ENCODE data around the gene SUSD4. TPM values are rescaled to one million over a fixed set of nuclear protein-coding genes. Genes with fewer than 3 reads are reported as not detected.

SUSD4 gene
- total and polyA plus RNA-seq, 7 experiments from 2014 or later: 0.10 to 21.5 (median 7.7) TPM

DNA sequence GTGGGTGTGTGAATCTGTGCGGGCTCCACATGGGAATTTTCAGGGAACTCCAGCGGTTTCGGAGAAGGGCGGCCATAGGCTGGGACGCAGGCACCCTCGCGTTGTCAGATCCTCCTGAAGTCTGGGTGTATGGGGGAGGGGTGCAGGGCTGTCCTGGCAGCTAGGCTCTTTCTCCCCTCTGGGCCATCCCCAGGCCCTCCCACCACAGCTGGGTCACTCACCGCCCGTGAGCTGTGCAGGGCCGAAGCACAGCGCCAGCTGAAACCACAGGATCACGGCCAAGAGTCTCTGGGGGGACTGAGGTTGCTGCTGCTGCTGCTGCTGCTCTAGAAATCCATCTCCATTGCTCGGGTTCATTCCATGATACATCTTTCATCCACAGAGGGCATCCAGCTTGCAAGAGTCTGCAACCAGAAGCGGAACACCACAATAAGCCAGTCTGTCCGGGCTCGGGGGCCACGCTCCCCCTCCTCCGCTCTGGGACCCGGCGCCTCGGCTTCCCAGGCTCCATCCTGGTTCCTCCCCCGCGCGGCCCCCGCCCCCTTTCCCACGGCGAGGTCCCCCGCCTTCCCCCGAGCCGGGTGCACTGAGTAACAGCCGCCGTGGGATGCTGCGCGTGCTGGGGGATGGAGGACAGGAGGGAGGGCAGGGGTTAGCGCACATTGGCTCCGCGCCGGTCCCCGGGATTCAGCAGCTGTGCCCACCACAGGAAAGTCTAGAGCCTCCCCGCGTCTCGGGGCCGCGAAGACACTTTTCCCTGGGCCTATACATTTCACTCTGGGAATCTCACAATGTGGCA, 720 bp downstream of the SUSD4 start:
- Histone ChIP-seq H3K36me3 (ENCODE audit: control insufficient read depth in 2 of 3, insufficient read depth in 3 of 3, low read length in 3 of 3) (no peaks in the 10 kb centered on the region), H3K4me1 (ENCODE audit: control insufficient read depth in 2 of 2, insufficient read depth in 2 of 2, low read length in 2 of 2) (no peaks in the 10 kb centered on the region), H3K27ac (ENCODE audit: low read depth, low read length) (peak overlapping the region; percentile 44), H3K4me3 (ENCODE audit: low read length) (peak overlapping the region; percentile 83), H3K27me3 (ENCODE audit: control insufficient read depth in 2 of 2, insufficient read depth in 2 of 2, low read length in 2 of 2) (no peaks in the 10 kb centered on the region), H3K9me3 (ENCODE audit: control insufficient read depth in 2 of 3, low read length in 3 of 3) (no peaks in the 10 kb centered on the region)
- ChIA-PET POLR2A (interaction anchor here (0.6 to 1.4 kb wide), 7 partner anchors 8 to 747 kb away, joined by 3 to 5 read pairs (median 3); no protein-coding TSS in a partner anchor), CTCF (interaction anchor here (0.6 to 8.6 kb wide), 4 partner anchors 157 to 273 kb away, joined by 3 to 79 read pairs (median 4); partner anchors contain the start of gene TLR5)
- H3K9me3 Mint-ChIP-seq: peaks cover 0 to 2% (median 0%) of the 10 kb centered on the region in 11 donors
- H3K27me3 Mint-ChIP-seq: peaks cover 0 to 69% (median 0%) of the 10 kb centered on the region in 5 donors
- H3K27ac Mint-ChIP-seq: peak overlapping the region in 8 of 9 donors; percentile 61 to 91 (median 72)
- DNase-seq (peak in 8 of 9 donors; percentile 10 to 51 (median 23)), ATAC-seq (peak; percentile 21)
- intact Hi-C loops (cut with micrococcal nuclease): loop anchor here (5.0 to 10.0 kb wide), 4 partner anchors 131 to 748 kb away; partner anchors contain the start of genes MIA3 (in 1 of the 2) and TLR5 (in 1 of the 2)
- peaks cover 7 to 32% (median 27%) of the 10 kb centered on the region in 7 donors for H3K4me1 Mint-ChIP-seq
- H3K36me3 Mint-ChIP-seq: no peaks in the 10 kb centered on the region
- H3K4me3 Mint-ChIP-seq: peak overlapping the region; percentile 83 to 96 (median 94)

DNA sequence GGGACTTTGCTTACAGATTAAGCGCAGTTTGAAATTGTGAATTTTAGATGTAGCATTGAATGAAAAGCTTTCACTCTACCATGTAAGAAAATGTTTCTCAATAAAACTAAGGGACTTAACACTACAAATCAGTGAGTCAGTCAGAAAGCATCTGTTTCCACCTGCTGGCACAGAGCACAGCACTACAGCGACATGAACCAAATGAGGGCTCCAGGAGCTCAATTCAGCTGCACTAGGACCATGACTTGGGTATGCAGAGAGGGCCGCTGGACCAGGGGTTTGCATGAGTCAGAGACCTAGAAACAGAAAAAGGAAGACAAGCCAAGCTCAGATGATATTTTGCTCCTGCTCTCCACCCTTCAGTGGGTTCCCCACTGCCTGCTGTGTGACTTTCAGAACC, 5.2 kb downstream of the SUSD4 start:
- Mint-ChIP-seq H3K27me3 (peaks cover 0 to 49% (median 0%) of the 10 kb centered on the region in 5 donors), H3K4me1 (peaks cover 7 to 42% (median 28%) of the 10 kb centered on the region in 7 donors), H3K36me3 (peaks cover 0 to 10% (median 0%) of the 10 kb centered on the region in 5 donors), H3K9me3 (no peaks in the 10 kb centered on the region), H3K27ac (peak overlapping the region in 3 of 9 donors; percentile 14 to 29 (median 18)), H3K4me3 (peak overlapping the region in 1 of 10 donors; percentile 21)
- CTCF ChIA-PET: interaction anchor here (0.5 to 8.6 kb wide), 6 partner anchors 15 to 643 kb away, joined by 3 to 79 read pairs (median 4); partner anchors contain the start of gene TLR5
- H3K4me3 ChIP-seq (ENCODE audit: low read length): no peak overlapping the region
- H3K9me3 ChIP-seq (ENCODE audit: control insufficient read depth in 2 of 3, low read length in 3 of 3): no peaks in the 10 kb centered on the region
- intact Hi-C loops (cut with micrococcal nuclease): loop anchor here in 1 of 2 donors (1.0 kb wide), 1 partner anchor 226 kb away; no protein-coding TSS in a partner anchor
- H3K4me1 ChIP-seq (ENCODE audit: control insufficient read depth in 2 of 2, insufficient read depth in 2 of 2, low read length in 2 of 2): no peaks in the 10 kb centered on the region
- POLR2A ChIA-PET: interaction anchor here (0.7 to 1.6 kb wide), 2 partner anchors 9 to 18 kb away, joined by 3 to 4 read pairs; no protein-coding TSS in a partner anchor
- ATAC-seq (peak; percentile 52), DNase-seq (peak in 1 of 9 donors; percentile 17)
- no peaks in the 10 kb centered on the region for H3K36me3 ChIP-seq (ENCODE audit: control insufficient read depth in 2 of 3, insufficient read depth in 3 of 3, low read length in 3 of 3)
- H3K27me3 ChIP-seq (ENCODE audit: control insufficient read depth in 2 of 2, insufficient read depth in 2 of 2, low read length in 2 of 2): no peaks in the 10 kb centered on the region
- no peak overlapping the region for H3K27ac ChIP-seq (ENCODE audit: low read depth, low read length)

DNA sequence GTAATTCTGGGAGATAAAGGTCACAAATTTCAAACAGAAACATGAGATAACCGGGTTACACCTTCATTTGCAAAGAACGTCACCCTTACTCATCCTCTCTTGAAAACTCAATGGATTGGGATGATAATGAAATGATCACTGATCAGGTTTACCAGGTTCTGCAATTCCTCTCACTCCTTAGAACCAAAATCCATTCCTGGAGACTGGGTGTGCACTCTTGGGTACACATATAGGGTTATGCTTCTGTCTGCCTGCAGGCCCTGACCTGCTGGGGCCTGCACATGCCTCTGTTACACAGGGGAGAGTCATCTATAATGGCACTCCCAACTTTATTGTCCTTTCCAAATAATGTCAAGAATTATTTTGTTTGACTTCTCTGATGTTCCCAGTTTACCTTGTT, 8.3 kb downstream of the SUSD4 start:
- Mint-ChIP-seq H3K9me3 (no peaks in the 10 kb centered on the region), H3K27me3 (peaks cover 0 to 24% (median 0%) of the 10 kb centered on the region in 5 donors), H3K4me1 (peaks cover 0 to 22% (median 2%) of the 10 kb centered on the region in 7 donors), H3K36me3 (peaks cover 0 to 10% (median 0%) of the 10 kb centered on the region in 5 donors), H3K27ac (no peak overlapping the region), H3K4me3 (no peak overlapping the region)
- Histone ChIP-seq H3K9me3 (ENCODE audit: control insufficient read depth in 2 of 3, low read length in 3 of 3) (no peaks in the 10 kb centered on the region), H3K27ac (ENCODE audit: low read depth, low read length) (no peak overlapping the region), H3K36me3 (ENCODE audit: control insufficient read depth in 2 of 3, insufficient read depth in 3 of 3, low read length in 3 of 3) (no peaks in the 10 kb centered on the region), H3K27me3 (ENCODE audit: control insufficient read depth in 2 of 2, insufficient read depth in 2 of 2, low read length in 2 of 2) (no peaks in the 10 kb centered on the region), H3K4me1 (ENCODE audit: control insufficient read depth in 2 of 2, insufficient read depth in 2 of 2, low read length in 2 of 2) (no peaks in the 10 kb centered on the region), H3K4me3 (ENCODE audit: low read length) (no peak overlapping the region)
- intact Hi-C loops (cut with micrococcal nuclease): no loop called here
- CTCF ChIA-PET: interaction anchor here (0.7 kb wide), 1 partner anchor 206 kb away, joined by 3 read pairs; no protein-coding TSS in a partner anchor
- POLR2A ChIA-PET: interaction anchor here (0.7 to 1.5 kb wide), 2 partner anchors 8 to 176 kb away, joined by 3 to 5 read pairs; partner anchors contain the start of gene SUSD4
- ATAC-seq (no peak), DNase-seq (no peak)

DNA sequence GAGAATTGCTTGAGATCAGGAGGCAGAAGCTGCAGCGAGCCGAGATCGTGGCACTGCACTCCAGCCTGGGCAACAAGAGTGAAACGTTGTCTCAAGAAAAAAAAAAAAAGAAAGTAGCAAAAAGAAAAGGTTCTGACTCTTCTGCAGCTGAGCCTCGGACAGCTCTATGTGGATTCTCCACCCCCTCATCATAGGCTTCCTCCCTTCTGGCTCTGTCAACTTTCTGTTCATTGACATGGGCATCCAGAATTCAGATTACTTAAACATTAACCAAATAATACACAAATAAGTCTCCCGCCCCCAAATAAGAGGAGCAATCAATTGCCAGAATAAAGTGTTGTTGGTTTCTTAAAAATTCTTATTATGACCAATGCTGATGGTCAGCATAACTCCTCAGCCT, 10.0 kb downstream of the SUSD4 start:
- H3K27me3 ChIP-seq (ENCODE audit: control insufficient read depth in 2 of 2, insufficient read depth in 2 of 2, low read length in 2 of 2): no peaks in the 10 kb centered on the region
- no peak overlapping the region for H3K4me3 ChIP-seq (ENCODE audit: low read length)
- no peak for DNase-seq
- CTCF ChIA-PET: interaction anchor here (0.6 to 0.7 kb wide), 2 partner anchors 155 to 197 kb away, joined by 3 to 4 read pairs; no protein-coding TSS in a partner anchor
- H3K27me3 Mint-ChIP-seq: peaks cover 0 to 7% (median 0%) of the 10 kb centered on the region in 5 donors
- no peaks in the 10 kb centered on the region for H3K4me1 ChIP-seq (ENCODE audit: control insufficient read depth in 2 of 2, insufficient read depth in 2 of 2, low read length in 2 of 2)
- intact Hi-C loops (cut with micrococcal nuclease): no loop called here
- H3K4me1 Mint-ChIP-seq: peaks cover 0 to 21% (median 7%) of the 10 kb centered on the region in 7 donors
- H3K9me3 Mint-ChIP-seq: no peaks in the 10 kb centered on the region
- POLR2A ChIA-PET: interaction anchor here (1.5 kb wide), 1 partner anchor 177 kb away, joined by 3 read pairs; no protein-coding TSS in a partner anchor
- no peak overlapping the region for H3K27ac Mint-ChIP-seq
- H3K9me3 ChIP-seq (ENCODE audit: control insufficient read depth in 2 of 3, low read length in 3 of 3): no peaks in the 10 kb centered on the region
- peaks cover 0 to 10% (median 0%) of the 10 kb centered on the region in 5 donors for H3K36me3 Mint-ChIP-seq
- no peak for ATAC-seq
- no peak overlapping the region for H3K27ac ChIP-seq (ENCODE audit: low read depth, low read length)
- H3K36me3 ChIP-seq (ENCODE audit: control insufficient read depth in 2 of 3, insufficient read depth in 3 of 3, low read length in 3 of 3): no peaks in the 10 kb centered on the region
- H3K4me3 Mint-ChIP-seq: no peak overlapping the region

DNA sequence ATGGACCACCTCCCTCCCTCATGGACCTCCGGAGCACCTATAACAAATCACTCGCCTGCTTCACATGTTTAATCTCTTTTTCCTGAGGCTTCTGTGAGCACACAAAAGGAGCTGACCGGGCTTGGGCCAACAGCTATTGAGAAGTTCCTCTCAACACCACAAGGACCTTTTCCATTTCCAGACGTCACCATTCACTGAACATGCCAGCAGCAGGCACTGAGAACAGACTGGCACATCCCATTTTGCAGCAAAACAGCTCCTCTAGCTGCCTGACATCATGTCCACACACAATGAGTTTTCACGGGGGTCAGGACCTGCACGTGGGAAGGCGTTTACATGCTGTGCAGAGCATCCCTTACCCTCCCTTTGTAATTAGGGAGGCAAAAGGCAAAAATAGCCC, 11.0 kb downstream of the SUSD4 start:
- H3K4me1 ChIP-seq (ENCODE audit: control insufficient read depth in 2 of 2, insufficient read depth in 2 of 2, low read length in 2 of 2): peaks cover 0 to 5% of the 10 kb centered on the region in 2 donors
- no peak for ATAC-seq
- H3K36me3 Mint-ChIP-seq: peaks cover 0 to 10% (median 0%) of the 10 kb centered on the region in 5 donors
- no peaks in the 10 kb centered on the region for H3K9me3 ChIP-seq (ENCODE audit: control insufficient read depth in 2 of 3, low read length in 3 of 3)
- DNase-seq: no peak
- intact Hi-C loops (cut with micrococcal nuclease): no loop called here
- no peaks in the 10 kb centered on the region for H3K9me3 Mint-ChIP-seq
- ChIA-PET CTCF (no interaction called here), POLR2A (interaction anchor here (0.6 kb wide), 1 partner anchor 167 kb away, joined by 6 read pairs; no protein-coding TSS in a partner anchor)
- peaks cover 2 to 27% (median 16%) of the 10 kb centered on the region in 7 donors for H3K4me1 Mint-ChIP-seq
- no peak overlapping the region for H3K27ac ChIP-seq (ENCODE audit: low read depth, low read length)
- no peaks in the 10 kb centered on the region for H3K36me3 ChIP-seq (ENCODE audit: control insufficient read depth in 2 of 3, insufficient read depth in 3 of 3, low read length in 3 of 3)
- no peak overlapping the region for H3K4me3 ChIP-seq (ENCODE audit: low read length)
- no peak overlapping the region for H3K27ac Mint-ChIP-seq
- H3K4me3 Mint-ChIP-seq: no peak overlapping the region
- H3K27me3 ChIP-seq (ENCODE audit: control insufficient read depth in 2 of 2, insufficient read depth in 2 of 2, low read length in 2 of 2): no peaks in the 10 kb centered on the region
- H3K27me3 Mint-ChIP-seq: peaks cover 0 to 4% (median 0%) of the 10 kb centered on the region in 5 donors

DNA sequence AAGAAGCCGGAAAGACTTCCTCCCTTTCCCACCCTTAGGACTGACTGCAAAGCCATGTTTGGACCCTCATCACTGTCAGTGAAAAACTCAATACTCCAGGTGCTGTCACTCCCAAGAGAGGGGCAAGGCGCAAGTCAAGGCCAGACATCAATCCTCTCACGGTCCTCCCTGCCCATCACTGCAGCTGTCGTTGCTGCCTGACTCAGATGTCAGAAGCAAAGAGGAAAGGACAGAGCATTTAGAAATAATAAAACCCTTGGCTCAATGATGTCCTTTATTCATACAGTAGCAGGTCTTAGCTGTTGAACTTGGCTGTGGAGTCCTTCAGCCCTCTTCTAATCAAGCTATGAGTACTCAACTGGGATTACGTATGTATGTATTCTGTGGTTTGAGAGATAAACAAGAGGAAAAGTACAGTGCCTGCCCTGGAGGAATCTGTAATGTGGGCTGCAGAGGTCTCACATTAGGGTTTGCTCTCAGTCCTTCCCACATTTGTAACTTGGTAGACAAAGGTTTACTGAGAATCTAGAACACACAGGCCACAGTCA, 13.5 kb downstream of the SUSD4 start:
- Histone ChIP-seq H3K9me3 (ENCODE audit: control insufficient read depth in 2 of 3, low read length in 3 of 3) (no peaks in the 10 kb centered on the region), H3K4me3 (ENCODE audit: low read length) (no peak overlapping the region), H3K4me1 (ENCODE audit: control insufficient read depth in 2 of 2, insufficient read depth in 2 of 2, low read length in 2 of 2) (peaks cover 0 to 5% of the 10 kb centered on the region in 2 donors), H3K27me3 (ENCODE audit: control insufficient read depth in 2 of 2, insufficient read depth in 2 of 2, low read length in 2 of 2) (no peaks in the 10 kb centered on the region), H3K27ac (ENCODE audit: low read depth, low read length) (no peak overlapping the region), H3K36me3 (ENCODE audit: control insufficient read depth in 2 of 3, insufficient read depth in 3 of 3, low read length in 3 of 3) (no peaks in the 10 kb centered on the region)
- Mint-ChIP-seq H3K27me3 (peaks cover 0 to 4% (median 0%) of the 10 kb centered on the region in 5 donors), H3K9me3 (no peaks in the 10 kb centered on the region), H3K36me3 (peaks cover 0 to 7% (median 0%) of the 10 kb centered on the region in 5 donors), H3K27ac (peak overlapping the region in 1 of 9 donors; percentile 34), H3K4me3 (no peak overlapping the region), H3K4me1 (peaks cover 2 to 32% (median 16%) of the 10 kb centered on the region in 7 donors)
- DNase-seq (no peak), ATAC-seq (no peak)
- intact Hi-C loops (cut with micrococcal nuclease): no loop called here
- ChIA-PET CTCF (no interaction called here), POLR2A (no interaction called here)

Data from naive thymus-derived CD4-positive, alpha-beta T cell (primary cell).